ENCODE data around the gene RERG. TPM values are rescaled to one million over a fixed set of nuclear protein-coding genes. Genes with fewer than 3 reads are reported as not detected.

Gene RERG
- total and polyA plus RNA-seq, 2 donors (not counting 3 experiments of a cell fraction or from before 2014, with no cell fraction given) = not detected

DNA sequence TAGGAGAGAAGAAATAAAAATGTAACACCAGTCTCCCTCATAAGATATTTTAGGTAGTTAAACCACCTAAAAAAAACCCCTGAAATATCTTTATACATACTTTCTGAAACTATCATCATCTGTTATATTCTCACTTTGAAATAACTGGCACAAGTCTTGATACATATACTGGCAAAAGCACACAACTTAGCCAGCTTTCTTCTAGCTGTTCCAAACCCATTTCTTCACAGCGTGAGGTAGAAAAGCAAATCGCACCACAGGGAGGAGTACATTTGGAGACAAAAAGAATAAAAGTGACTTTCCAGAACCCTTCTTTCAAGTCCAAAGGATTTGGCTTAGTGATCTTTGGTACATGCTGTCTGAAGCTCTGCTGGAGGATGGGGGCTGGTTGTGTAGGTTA is 78.5 kb downstream of the RERG start:
- Histone ChIP-seq H3K4me3 (replicated peaks in 1 of 3; ENCODE audit: insufficient read depth in 1 of 3, low read depth in 1 of 3, low read length in 3 of 3) (no peak overlapping the region), H2AFZ (ENCODE audit: low read depth, low read length) (no peak overlapping the region), H3K27me3 (ENCODE audit: control insufficient read depth in 2 of 2, insufficient read depth in 2 of 2, low read length in 2 of 2) (peaks cover 1 to 4% of the 10 kb centered on the region in 2 experiments), H3K36me3 (ENCODE audit: control insufficient read depth in 2 of 2, extremely low read depth in 1 of 2, insufficient read depth in 2 of 2, low read length in 2 of 2) (no peaks in the 10 kb centered on the region), H3K9me3 (replicated peaks; ENCODE audit: control insufficient read depth, insufficient read depth, low read length) (no peaks in the 10 kb centered on the region), H3K27ac (ENCODE audit: insufficient read depth, low read depth, low read length) (no peak overlapping the region), H3K9ac (replicated peaks; ENCODE audit: extremely low read depth, insufficient read depth, low read length) (no peak overlapping the region), H3K4me2 (ENCODE audit: insufficient read depth, low read length) (no peak overlapping the region), H4K20me1 (replicated peaks; ENCODE audit: control insufficient read depth, extremely low read depth, insufficient read depth, low read length) (no peaks in the 10 kb centered on the region), H3K79me2 (ENCODE audit: control insufficient read depth, insufficient read depth, low read length) (no peaks in the 10 kb centered on the region), H3K4me1 (ENCODE audit: control insufficient read depth, extremely low read depth, insufficient read depth, low read length) (no peaks in the 10 kb centered on the region), H3K9me1 (replicated peaks; ENCODE audit: control insufficient read depth, extremely low read depth, insufficient read depth, low read length) (no peaks in the 10 kb centered on the region)
- intact Hi-C loops (cut with micrococcal nuclease) (no loop called here), dilution Hi-C loops (cut with MboI; ENCODE audit: extremely low pct_ligation_motif_present, low sequenced_read_pairs) (no loop called here)
- BruUV-seq (replicated peaks) = no TSS peak
- no peak for TF ChIP-seq MYC (IDR thresholded peaks at IDR 0.05; ENCODE audit: low read depth, low read length)
- TF ChIP-seq, protein P1, sequence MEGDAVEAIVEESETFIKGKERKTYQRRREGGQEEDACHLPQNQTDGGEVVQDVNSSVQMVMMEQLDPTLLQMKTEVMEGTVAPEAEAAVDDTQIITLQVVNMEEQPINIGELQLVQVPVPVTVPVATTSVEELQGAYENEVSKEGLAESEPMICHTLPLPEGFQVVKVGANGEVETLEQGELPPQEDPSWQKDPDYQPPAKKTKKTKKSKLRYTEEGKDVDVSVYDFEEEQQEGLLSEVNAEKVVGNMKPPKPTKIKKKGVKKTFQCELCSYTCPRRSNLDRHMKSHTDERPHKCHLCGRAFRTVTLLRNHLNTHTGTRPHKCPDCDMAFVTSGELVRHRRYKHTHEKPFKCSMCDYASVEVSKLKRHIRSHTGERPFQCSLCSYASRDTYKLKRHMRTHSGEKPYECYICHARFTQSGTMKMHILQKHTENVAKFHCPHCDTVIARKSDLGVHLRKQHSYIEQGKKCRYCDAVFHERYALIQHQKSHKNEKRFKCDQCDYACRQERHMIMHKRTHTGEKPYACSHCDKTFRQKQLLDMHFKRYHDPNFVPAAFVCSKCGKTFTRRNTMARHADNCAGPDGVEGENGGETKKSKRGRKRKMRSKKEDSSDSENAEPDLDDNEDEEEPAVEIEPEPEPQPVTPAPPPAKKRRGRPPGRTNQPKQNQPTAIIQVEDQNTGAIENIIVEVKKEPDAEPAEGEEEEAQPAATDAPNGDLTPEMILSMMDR (IDR thresholded peaks at IDR 0.05; ENCODE audit: extremely low read depth in 1 of 2, insufficient read depth in 1 of 2, low read depth in 1 of 2, low read length in 2 of 2) = no peak
- TF ChIP-seq, protein P2, sequence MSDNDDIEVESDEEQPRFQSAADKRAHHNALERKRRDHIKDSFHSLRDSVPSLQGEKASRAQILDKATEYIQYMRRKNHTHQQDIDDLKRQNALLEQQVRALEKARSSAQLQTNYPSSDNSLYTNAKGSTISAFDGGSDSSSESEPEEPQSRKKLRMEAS (IDR thresholded peaks at IDR 0.05; ENCODE audit: insufficient read depth, insufficient read length) = no peak
- no peak for TF ChIP-seq EZH2 (IDR thresholded peaks at IDR 0.05; ENCODE audit: borderline replicate concordance, low read depth, low read length, severe bottlenecking)
- no peak for TF ChIP-seq POLR2A (IDR thresholded peaks at IDR 0.05; ENCODE audit: low read depth, low read length)
- no peak for TF ChIP-seq GATA2 (IDR thresholded peaks at IDR 0.05; ENCODE audit: insufficient read depth, insufficient read length, low read depth, low read length)
- TF ChIP-seq JUN (IDR thresholded peaks at IDR 0.05; ENCODE audit: borderline replicate concordance, insufficient read depth, insufficient read length, low read depth) = no peak
- TF ChIP-seq POLR2AphosphoS5 (IDR thresholded peaks at IDR 0.05; ENCODE audit: insufficient read depth, low read depth, low read length) = no peak
- no peak for TF ChIP-seq FOS (IDR thresholded peaks at IDR 0.05; ENCODE audit: borderline replicate concordance, insufficient read depth, low read length)
- DNase-seq (ENCODE audit: low read depth, low spot score) (no peak), FAIRE-seq (no peak)
- ChIA-PET CTCF (interaction anchor here (1.2 kb wide), 1 partner anchor 381 kb away, joined by 4 read pairs; no protein-coding TSS in a partner anchor), POLR2A (no interaction called here)
